ENCODE data around the gene UGDH.

GRCh38 chr4:39522068-39522467 is 5.2 kb downstream of the UGDH start:
- no peak for TF ChIP-seq CTCF (conservative IDR thresholded peaks at IDR 0.05 in 1 of 2, IDR thresholded peaks at IDR 0.05 in 1 of 2; ENCODE audit: extremely low read depth in 1 of 2, insufficient read depth in 1 of 2, low read depth in 1 of 2, low read length in 2 of 2)
- no peak for TF ChIP-seq EZH2 (IDR thresholded peaks at IDR 0.05; ENCODE audit: borderline replicate concordance, low read length)

Data from mammary epithelial cell (primary cell).